GM12891 (cell line): ENCODE results near the gene MMP3.

ENCODE experiments used
- POLR2A ChIP-seq: IDR thresholded peaks from 2 replicates; pipeline ENCODE4 v1.6.1; 2011; ENCODE audit warnings: low read depth, low read length, control low read depth
- TAF1 ChIP-seq: IDR thresholded peaks from 2 replicates; pipeline ENCODE4 v1.6.1; 2011; ENCODE audit warnings: low read depth, low read length, control low read depth

- TF ChIP-seq TAF1 (no peak), POLR2A (no peak)
Measured at GRCh38 chr11:102810950-102811660, 32.3 kb downstream of the MMP3 start.
